Measurements from ENCODE around the gene CLEC4A.

DNA sequence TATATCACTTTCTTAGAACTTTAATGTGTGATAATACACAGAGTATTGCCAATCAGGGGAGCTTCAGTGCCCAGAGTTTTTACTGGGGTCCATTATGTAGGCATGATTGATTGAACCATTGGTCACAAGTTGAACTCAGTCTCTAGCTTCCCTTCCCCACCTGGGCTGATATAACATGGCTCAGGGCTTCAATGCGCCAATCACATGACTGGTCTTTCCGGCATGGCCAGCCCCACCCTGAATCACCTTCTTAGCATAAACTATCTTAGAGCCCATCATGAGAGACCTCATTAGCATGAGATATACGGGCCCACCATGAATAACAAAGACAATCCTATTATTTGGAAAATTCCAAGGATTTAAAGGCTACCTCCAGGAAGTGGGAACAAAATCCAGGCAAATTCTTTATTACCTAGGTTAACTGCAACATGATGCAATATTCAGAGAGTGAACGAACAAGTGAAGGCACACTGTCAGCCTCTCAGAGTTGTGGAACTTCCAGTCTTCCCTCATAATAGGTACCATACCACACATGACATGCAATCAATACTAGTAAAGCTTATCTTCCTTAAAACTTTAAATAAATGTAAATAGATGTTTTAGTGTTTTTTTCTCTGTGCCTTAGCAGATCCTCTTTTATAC lies 3.2 kb upstream of the CLEC4A start:
- TF ChIP-seq, protein P1, sequence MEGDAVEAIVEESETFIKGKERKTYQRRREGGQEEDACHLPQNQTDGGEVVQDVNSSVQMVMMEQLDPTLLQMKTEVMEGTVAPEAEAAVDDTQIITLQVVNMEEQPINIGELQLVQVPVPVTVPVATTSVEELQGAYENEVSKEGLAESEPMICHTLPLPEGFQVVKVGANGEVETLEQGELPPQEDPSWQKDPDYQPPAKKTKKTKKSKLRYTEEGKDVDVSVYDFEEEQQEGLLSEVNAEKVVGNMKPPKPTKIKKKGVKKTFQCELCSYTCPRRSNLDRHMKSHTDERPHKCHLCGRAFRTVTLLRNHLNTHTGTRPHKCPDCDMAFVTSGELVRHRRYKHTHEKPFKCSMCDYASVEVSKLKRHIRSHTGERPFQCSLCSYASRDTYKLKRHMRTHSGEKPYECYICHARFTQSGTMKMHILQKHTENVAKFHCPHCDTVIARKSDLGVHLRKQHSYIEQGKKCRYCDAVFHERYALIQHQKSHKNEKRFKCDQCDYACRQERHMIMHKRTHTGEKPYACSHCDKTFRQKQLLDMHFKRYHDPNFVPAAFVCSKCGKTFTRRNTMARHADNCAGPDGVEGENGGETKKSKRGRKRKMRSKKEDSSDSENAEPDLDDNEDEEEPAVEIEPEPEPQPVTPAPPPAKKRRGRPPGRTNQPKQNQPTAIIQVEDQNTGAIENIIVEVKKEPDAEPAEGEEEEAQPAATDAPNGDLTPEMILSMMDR (IDR thresholded peaks at IDR 0.05; ENCODE audit: low read depth, low read length, poor library complexity, severe bottlenecking), result no peak
- no peak for TF ChIP-seq EZH2phosphoT487 (IDR thresholded peaks at IDR 0.05; ENCODE audit: borderline replicate concordance, low read length)
